Measurements from ENCODE around the gene B3GNT9. TPM values are rescaled to one million over a fixed set of nuclear protein-coding genes. Genes with fewer than 3 reads are reported as not detected.
A peak's percentile ranks its signal among the peaks of the same experiment; 100 is the strongest.

B3GNT9 gene
- total and polyA plus RNA-seq, 2 of the 8 experiments (the other 6 are each of a cell fraction or from before 2014, with no cell fraction given): 3.5 to 9.0 TPM

- no peak overlapping the region for H3K4ac ChIP-seq (replicated peaks; ENCODE audit: insufficient read length, low read depth, low read length)
- peaks cover 48 to 83% (median 80%) of the 10 kb centered on the region in 4 experiments for H3K27me3 ChIP-seq (replicated peaks in 1 of 4; ENCODE audit: control insufficient read depth in 3 of 4, extremely low read depth in 1 of 4, insufficient read depth in 3 of 4, low read length in 3 of 4)
- peaks cover 26% of the 10 kb centered on the region for H3K23me2 ChIP-seq (ENCODE audit: low read depth, low read length)
- WGBS, 2 experiments (ENCODE audit: extremely low coverage in 1 of 2, insufficient coverage in 1 of 2, insufficient read length in 1 of 2, insufficient replicate concordance in 2 of 2, low coverage in 1 of 2, low lambda C conversion rate in 2 of 2, missing lambda C conversion rate in 1 of 2): 55% methylated on average over 25 of the region's 31 CpGs; no CpG with 5 or more reads in 1 of the 2 experiments
- no peak overlapping the region for H2BK12ac ChIP-seq (ENCODE audit: low read depth, low read length)
- H4K20me1 ChIP-seq (replicated peaks in 1 of 2; ENCODE audit: control insufficient read depth in 1 of 2, insufficient read depth in 2 of 2, low read length in 2 of 2): peaks cover 7 to 24% of the 10 kb centered on the region in 2 experiments
- CTCF ChIA-PET (ENCODE audit: partially characterized antibody): interaction anchor here (0.6 to 19.3 kb wide), 16 partner anchors 9 to 772 kb away, joined by 3 to 291 read pairs (median 3); partner anchors contain the start of genes B3GNT9, CES3, EXOC3L1 and FBXL8
- no peak overlapping the region for H4K8ac ChIP-seq (ENCODE audit: extremely low read depth, insufficient read depth, low read length)
- H3K56ac ChIP-seq (replicated peaks; ENCODE audit: insufficient read length, low read depth, low read length): no peak overlapping the region
- no peak overlapping the region for H3K27ac ChIP-seq (ENCODE audit: low read depth, low read length)
- no peak overlapping the region; the same call in 1 of the 2 replicates for H3K18ac ChIP-seq (ENCODE audit: extremely low read depth, low read length)
- no peak overlapping the region for H2BK20ac ChIP-seq (ENCODE audit: low read length)
- no peaks in the 10 kb centered on the region for H3K9me3 ChIP-seq (ENCODE audit: insufficient read depth in 2 of 2, low read depth in 1 of 2, low read length in 1 of 2)
- FAIRE-seq (no peak), DNase-seq (ENCODE audit: low read depth in 1 of 2, low spot score in 2 of 2) (no peak)
- no peaks in the 10 kb centered on the region for H3K36me3 ChIP-seq (ENCODE audit: control insufficient read depth in 2 of 4, insufficient read depth in 4 of 4, low read length in 3 of 4)
- peaks cover 0 to 34% (median 28%) of the 10 kb centered on the region in 4 experiments; a peak in 6 of 7 replicates for H3K4me1 ChIP-seq (replicated peaks in 1 of 4; ENCODE audit: control insufficient read depth in 3 of 4, insufficient read depth in 4 of 4, low read length in 3 of 4)
- H2AK5ac ChIP-seq (ENCODE audit: low read depth, low read length): no peak overlapping the region
- no peak overlapping the region for H2BK15ac ChIP-seq (ENCODE audit: low read length)
- H4K5ac ChIP-seq (ENCODE audit: insufficient read length, low read depth, low read length): no peak overlapping the region
- TF ChIP-seq RAD21 (IDR thresholded peaks at IDR 0.05 in 1 of 2, conservative IDR thresholded peaks at IDR 0.05 in 1 of 2; ENCODE audit: low read depth in 2 of 2, low read length in 2 of 2) (no peak), SUZ12 (IDR thresholded peaks at IDR 0.05; ENCODE audit: low read length) (peak; percentile 6; the same call in 1 of the 2 replicates)
- H3K4me3 ChIP-seq (ENCODE audit: extremely low read depth in 1 of 4, insufficient read depth in 2 of 4, low read depth in 3 of 4, low read length in 4 of 4): peak overlapping the region; percentile 27 to 57 (median 34); a peak in 5 of 8 replicates
- no peaks in the 10 kb centered on the region for H3K79me2 ChIP-seq (ENCODE audit: control insufficient read depth in 1 of 2, insufficient read depth in 2 of 2, low read length in 2 of 2)
- no peak overlapping the region for H3K9ac ChIP-seq (replicated peaks in 1 of 4; ENCODE audit: extremely low read depth in 1 of 4, low read depth in 3 of 4, low read length in 3 of 4)
- no peak overlapping the region for H2BK5ac ChIP-seq (ENCODE audit: low read depth, low read length)
- no peak overlapping the region for H3K23ac ChIP-seq (ENCODE audit: insufficient read length)
- no peak overlapping the region for H2BK120ac ChIP-seq (replicated peaks; ENCODE audit: low read depth, low read length)
- H4K91ac ChIP-seq (replicated peaks; ENCODE audit: insufficient read length, low read length): no peak overlapping the region
- POLR2A ChIA-PET (ENCODE audit: partially characterized antibody): interaction anchor here (0.9 to 7.3 kb wide), 9 partner anchors 8 to 32 kb away, joined by 3 to 59 read pairs (median 4); partner anchors contain the start of genes B3GNT9, EXOC3L1, FBXL8 and HSF4
- no peak overlapping the region for H2AFZ ChIP-seq (ENCODE audit: low read length)
- peaks cover 2% of the 10 kb centered on the region; the same call in 1 of the 2 replicates for H3K79me1 ChIP-seq (ENCODE audit: low read depth, low read length)
- no peak overlapping the region for H3K14ac ChIP-seq (ENCODE audit: insufficient read length)
- H3K4me2 ChIP-seq (ENCODE audit: insufficient read depth in 1 of 2, low read depth in 2 of 2, low read length in 2 of 2): peak overlapping the region; percentile 71 to 92
Measured at GRCh38 chr16:67174706-67175231, 24.0 kb upstream of the B3GNT9 start.
